Measurements from ENCODE around the gene KRTAP4-2.

GRCh38 chr17:41226051-41226450 is 48.0 kb upstream of the KRTAP4-2 start:
- no peak for TF ChIP-seq CREB1 (IDR thresholded peaks at IDR 0.05; ENCODE audit: low read depth)
- TF ChIP-seq, protein P1, sequence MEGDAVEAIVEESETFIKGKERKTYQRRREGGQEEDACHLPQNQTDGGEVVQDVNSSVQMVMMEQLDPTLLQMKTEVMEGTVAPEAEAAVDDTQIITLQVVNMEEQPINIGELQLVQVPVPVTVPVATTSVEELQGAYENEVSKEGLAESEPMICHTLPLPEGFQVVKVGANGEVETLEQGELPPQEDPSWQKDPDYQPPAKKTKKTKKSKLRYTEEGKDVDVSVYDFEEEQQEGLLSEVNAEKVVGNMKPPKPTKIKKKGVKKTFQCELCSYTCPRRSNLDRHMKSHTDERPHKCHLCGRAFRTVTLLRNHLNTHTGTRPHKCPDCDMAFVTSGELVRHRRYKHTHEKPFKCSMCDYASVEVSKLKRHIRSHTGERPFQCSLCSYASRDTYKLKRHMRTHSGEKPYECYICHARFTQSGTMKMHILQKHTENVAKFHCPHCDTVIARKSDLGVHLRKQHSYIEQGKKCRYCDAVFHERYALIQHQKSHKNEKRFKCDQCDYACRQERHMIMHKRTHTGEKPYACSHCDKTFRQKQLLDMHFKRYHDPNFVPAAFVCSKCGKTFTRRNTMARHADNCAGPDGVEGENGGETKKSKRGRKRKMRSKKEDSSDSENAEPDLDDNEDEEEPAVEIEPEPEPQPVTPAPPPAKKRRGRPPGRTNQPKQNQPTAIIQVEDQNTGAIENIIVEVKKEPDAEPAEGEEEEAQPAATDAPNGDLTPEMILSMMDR (IDR thresholded peaks at IDR 0.05 in 2 of 3, conservative IDR thresholded peaks at IDR 0.05 in 1 of 3; ENCODE audit: control insufficient read depth in 2 of 3, extremely low read depth in 1 of 3, insufficient read depth in 1 of 3, low read depth in 3 of 3, low read length in 3 of 3) = no peak
- no peak for TF ChIP-seq BCL11A (IDR thresholded peaks at IDR 0.05; ENCODE audit: low read depth, low read length)
